ENCODE results near the gene IFNAR2.
"Not testable (repeated sequence)": the region's sequence is repeated elsewhere in the genome, so short reads cannot be mapped to it uniquely, and the experiment has no call there.

DNA sequence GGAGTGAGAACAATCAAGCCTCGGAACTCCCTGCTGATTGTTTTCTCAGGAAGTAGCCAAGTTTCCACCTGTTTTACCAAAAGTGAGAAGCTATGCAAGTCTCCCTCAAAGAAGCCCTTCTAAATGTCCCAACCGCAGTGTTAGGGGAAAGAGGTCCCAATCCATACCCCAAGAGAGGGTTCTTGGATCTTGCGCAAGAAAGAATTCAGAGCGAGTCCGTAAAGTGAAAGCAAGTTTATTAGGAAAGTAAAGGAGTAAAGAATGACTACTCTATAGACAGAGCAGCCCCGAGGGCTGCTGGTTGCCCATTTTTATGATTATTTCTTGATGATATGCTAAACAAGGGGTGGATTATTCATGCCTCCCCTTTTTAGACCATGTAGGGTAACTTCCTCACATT lies 23.6 kb downstream of the IFNAR2 start:
- TF ChIP-seq POLR2AphosphoS5 (IDR thresholded peaks at IDR 0.05; ENCODE audit: low read depth): not testable (repeated sequence)
- TF ChIP-seq, protein P1, sequence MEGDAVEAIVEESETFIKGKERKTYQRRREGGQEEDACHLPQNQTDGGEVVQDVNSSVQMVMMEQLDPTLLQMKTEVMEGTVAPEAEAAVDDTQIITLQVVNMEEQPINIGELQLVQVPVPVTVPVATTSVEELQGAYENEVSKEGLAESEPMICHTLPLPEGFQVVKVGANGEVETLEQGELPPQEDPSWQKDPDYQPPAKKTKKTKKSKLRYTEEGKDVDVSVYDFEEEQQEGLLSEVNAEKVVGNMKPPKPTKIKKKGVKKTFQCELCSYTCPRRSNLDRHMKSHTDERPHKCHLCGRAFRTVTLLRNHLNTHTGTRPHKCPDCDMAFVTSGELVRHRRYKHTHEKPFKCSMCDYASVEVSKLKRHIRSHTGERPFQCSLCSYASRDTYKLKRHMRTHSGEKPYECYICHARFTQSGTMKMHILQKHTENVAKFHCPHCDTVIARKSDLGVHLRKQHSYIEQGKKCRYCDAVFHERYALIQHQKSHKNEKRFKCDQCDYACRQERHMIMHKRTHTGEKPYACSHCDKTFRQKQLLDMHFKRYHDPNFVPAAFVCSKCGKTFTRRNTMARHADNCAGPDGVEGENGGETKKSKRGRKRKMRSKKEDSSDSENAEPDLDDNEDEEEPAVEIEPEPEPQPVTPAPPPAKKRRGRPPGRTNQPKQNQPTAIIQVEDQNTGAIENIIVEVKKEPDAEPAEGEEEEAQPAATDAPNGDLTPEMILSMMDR (conservative IDR thresholded peaks at IDR 0.05; ENCODE audit: low read depth in 2 of 2): not testable (repeated sequence)
